Adrenal gland (tissue), 5 donors: ENCODE measurements around the gene FAM162A.

Experiments
- CTCF ChIP-seq, 6 experiments: fragments of 450-650 bp in 4 of 6; fragments of 200-600 bp in 2 of 6; sonication (generic) in 1 of 6; IDR thresholded peaks; 1 replicate in 5 of 6; 2 replicates in 1 of 6; pipeline versions ENCODE4 v1.5.1 to v1.8.0; 2016 to 2021; ENCODE audit warnings: antibody characterized with exemption in 6 of 6, mild to moderate bottlenecking in 2 of 6, moderate library complexity in 1 of 6
- POLR2A ChIP-seq, 2 donors: fragments of 450-650 bp; IDR thresholded peaks; one replicate each; pipeline ENCODE4 v1.6.1; 2017; ENCODE audit warnings: antibody characterized with exemption in 2 of 2, mild to moderate bottlenecking in 2 of 2, moderate library complexity in 1 of 2
- donor health status: DM: no; HTN: no; CAD: no.

- TF ChIP-seq CTCF (IDR thresholded peaks at IDR 0.05) (no peak), POLR2A (IDR thresholded peaks at IDR 0.05) (no peak)
These were observed 3.7 kb downstream of the FAM162A start for GRCh38 chr3:122387709-122388108.
